Heart left ventricle (tissue), 13 donors: Measurements from ENCODE around the gene NCAPD2.

Experiments
- CTCF ChIP-seq, 12 donors: fragments of 200-600 bp; sonication (generic) in 4 of 12; IDR thresholded peaks; one replicate each; pipeline versions ENCODE4 v1.5.0 to v1.8.0; 2018 to 2022; ENCODE audit warnings: antibody characterized with exemption in 12 of 12, mild to moderate bottlenecking in 5 of 12
- POLR2A ChIP-seq, 2 donors: fragments of 450-650 bp; IDR thresholded peaks; one replicate each; pipeline ENCODE4 v1.6.1; 2017; ENCODE audit warnings: antibody characterized with exemption in 2 of 2, mild to moderate bottlenecking in 2 of 2, moderate library complexity in 2 of 2
- donor health status: ischemic (EF 13 %, LVEDD 7.1; RV severe dilation, severe dysfunction).
- donor health status: DM: no; HTN: yes; CAD: no.
- donor health status: DM: no; HTN: no; CAD: no.
- donor health status: ischemic (EF 25% LVEDD 6.9; RV normal size, moderate dysfunction).
- donor health status: ischemic (EF 25% LVEDD 5.7; RV mildly dilated, moderate dysfunction).
- donor health status: ischemic (EF 35%, LVEDD 5.7; RV mildly dilated, moderate dysfunction).
- donor health status: nonischemic (EF 11% LVEDD 7.7; RV severe dilation, severe dysfunction).
- donor health status: DM: yes; HTN: yes; CAD: no.
- donor health status: PGD.
- donor health status: ischemic (EF 29% LVEDD 5.4; RV normal size, mild dysfunction).
- donor health status: nonischemic (EF 23%, LVEDD 6.1; RV moderate dilation, normal function).

GRCh38 chr12:6536894-6537579 lies 43.1 kb downstream of the NCAPD2 start:
- TF ChIP-seq CTCF (IDR thresholded peaks at IDR 0.05): no peak
- TF ChIP-seq POLR2A (IDR thresholded peaks at IDR 0.05): no peak
